Breast epithelium (tissue), 3 donors: ENCODE data around the gene TRIOBP.

ENCODE experiments used
- POLR2A ChIP-seq: fragments of 450-650 bp; IDR thresholded peaks from one replicate; pipeline ENCODE4 v1.6.1; 2016; ENCODE audit warnings: antibody characterized with exemption, mild to moderate bottlenecking, moderate library complexity
- POLR2AphosphoS5 ChIP-seq, 3 donors: sonication (generic); formaldehyde crosslinking; IDR thresholded peaks; one replicate each; pipeline ENCODE4 v1.6.1; 2017; ENCODE audit warnings: antibody characterized with exemption in 3 of 3
- TF ChIP-seq, protein P1 (sequence below), 3 donors: fragments of 450-650 bp; IDR thresholded peaks; one replicate each; pipeline ENCODE4 v1.5.1; 2016 to 2017; ENCODE audit warnings: antibody characterized with exemption in 3 of 3, mild to moderate bottlenecking in 3 of 3, moderate library complexity in 3 of 3

DNA sequence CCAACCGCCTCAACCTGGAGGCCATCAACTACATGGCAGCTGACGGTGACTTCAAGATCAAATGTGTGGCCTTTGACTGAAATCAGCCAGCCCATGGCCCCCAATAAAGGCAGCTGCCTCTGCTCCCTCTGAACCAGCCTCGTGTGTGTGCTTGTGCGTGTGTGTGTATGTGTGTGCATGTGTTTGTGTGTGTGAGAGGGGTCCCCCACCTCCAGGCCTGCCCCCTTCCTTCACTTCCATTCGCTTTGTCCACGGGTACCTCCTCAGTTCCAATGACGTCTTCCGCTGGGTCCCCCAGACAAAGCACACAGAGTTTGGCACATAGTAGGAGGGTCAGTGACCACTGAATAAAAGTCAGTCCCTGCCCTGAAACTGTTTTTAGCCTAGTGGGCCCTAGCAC lies 17.2 kb upstream of the TRIOBP start:
- TF ChIP-seq, protein P1, sequence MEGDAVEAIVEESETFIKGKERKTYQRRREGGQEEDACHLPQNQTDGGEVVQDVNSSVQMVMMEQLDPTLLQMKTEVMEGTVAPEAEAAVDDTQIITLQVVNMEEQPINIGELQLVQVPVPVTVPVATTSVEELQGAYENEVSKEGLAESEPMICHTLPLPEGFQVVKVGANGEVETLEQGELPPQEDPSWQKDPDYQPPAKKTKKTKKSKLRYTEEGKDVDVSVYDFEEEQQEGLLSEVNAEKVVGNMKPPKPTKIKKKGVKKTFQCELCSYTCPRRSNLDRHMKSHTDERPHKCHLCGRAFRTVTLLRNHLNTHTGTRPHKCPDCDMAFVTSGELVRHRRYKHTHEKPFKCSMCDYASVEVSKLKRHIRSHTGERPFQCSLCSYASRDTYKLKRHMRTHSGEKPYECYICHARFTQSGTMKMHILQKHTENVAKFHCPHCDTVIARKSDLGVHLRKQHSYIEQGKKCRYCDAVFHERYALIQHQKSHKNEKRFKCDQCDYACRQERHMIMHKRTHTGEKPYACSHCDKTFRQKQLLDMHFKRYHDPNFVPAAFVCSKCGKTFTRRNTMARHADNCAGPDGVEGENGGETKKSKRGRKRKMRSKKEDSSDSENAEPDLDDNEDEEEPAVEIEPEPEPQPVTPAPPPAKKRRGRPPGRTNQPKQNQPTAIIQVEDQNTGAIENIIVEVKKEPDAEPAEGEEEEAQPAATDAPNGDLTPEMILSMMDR (IDR thresholded peaks at IDR 0.05): no peak
- no peak for TF ChIP-seq POLR2AphosphoS5 (IDR thresholded peaks at IDR 0.05)
- no peak for TF ChIP-seq POLR2A
